ENCODE measurements around the gene ZEB2. TPM values are rescaled to one million over a fixed set of nuclear protein-coding genes. Genes with fewer than 3 reads are reported as not detected.

ZEB2 gene
- total RNA-seq, 4 donors from 2014 or later = 187 to 346 (median 266) TPM

- no peak for TF ChIP-seq CTCF (IDR thresholded peaks at IDR 0.05; ENCODE audit: low read depth)
Measured at GRCh38 chr2:144448389-144449027, 71.4 kb downstream of the ZEB2 start.

GRCh38 chr2:144447535-144447934 is 72.4 kb downstream of the ZEB2 start:
- no peak for TF ChIP-seq CTCF (IDR thresholded peaks at IDR 0.05; ENCODE audit: low read depth)

- no peak for TF ChIP-seq CTCF (IDR thresholded peaks at IDR 0.05; ENCODE audit: low read depth)
Measured at GRCh38 chr2:144446136-144446535, 73.8 kb downstream of the ZEB2 start.

GRCh38 chr2:144445196-144445595 is 74.7 kb downstream of the ZEB2 start:
- TF ChIP-seq CTCF (IDR thresholded peaks at IDR 0.05; ENCODE audit: low read depth) = no peak

- TF ChIP-seq CTCF (IDR thresholded peaks at IDR 0.05; ENCODE audit: low read depth) = no peak
Measured at GRCh38 chr2:144443837-144444817, 75.8 kb downstream of the ZEB2 start.

- no peak for TF ChIP-seq CTCF (IDR thresholded peaks at IDR 0.05; ENCODE audit: low read depth)
Measured at GRCh38 chr2:144441711-144442141, 78.2 kb downstream of the ZEB2 start.

GRCh38 chr2:144439993-144440392 is 79.9 kb downstream of the ZEB2 start:
- no peak for TF ChIP-seq CTCF (IDR thresholded peaks at IDR 0.05; ENCODE audit: low read depth)

All from subcutaneous adipose tissue (tissue), 4 donors.